GM06990 (cell line): ENCODE results near the gene RPTOR.

ENCODE experiments used
- DNase-seq: peaks from one replicate; pipeline ENCODE4 v3.0.0-alpha.2; 2011; ENCODE audit not compliant: insufficient read length; ENCODE audit errors: extremely low read depth
- H3K27me3 ChIP-seq: replicated peaks from 2 replicates; pipeline ENCODE4 v1.6.0; 2011; ENCODE audit warnings: low read length; ENCODE audit not compliant: control insufficient read depth, insufficient read depth
- H3K36me3 ChIP-seq: 2 replicates; pipeline ENCODE4 v1.5.1; 2011; ENCODE audit warnings: low read length; ENCODE audit not compliant: control insufficient read depth, insufficient read depth
- H3K4me3 ChIP-seq: replicated peaks from 2 replicates; pipeline ENCODE4 v1.5.1; 2011; ENCODE audit warnings: low read depth, mild to moderate bottlenecking, control low read depth, low read length
- CTCF ChIP-seq: IDR thresholded peaks from 2 replicates; pipeline ENCODE4 v1.5.1; 2011; ENCODE audit warnings: low read length, control low read depth, mild to moderate bottlenecking, inconsistent platforms; ENCODE audit not compliant: insufficient read depth, poor library complexity, severe bottlenecking

Gene RPTOR

GRCh38 chr17:80859002-80859941, 314.6 kb downstream of the RPTOR start:
- DNase-seq: no peak
- H3K36me3 ChIP-seq: peaks cover 10% of the 10 kb centered on the region
- H3K4me3 ChIP-seq: no peak overlapping the region
- H3K27me3 ChIP-seq: no peaks in the 10 kb centered on the region
- no peak for TF ChIP-seq CTCF

DNA sequence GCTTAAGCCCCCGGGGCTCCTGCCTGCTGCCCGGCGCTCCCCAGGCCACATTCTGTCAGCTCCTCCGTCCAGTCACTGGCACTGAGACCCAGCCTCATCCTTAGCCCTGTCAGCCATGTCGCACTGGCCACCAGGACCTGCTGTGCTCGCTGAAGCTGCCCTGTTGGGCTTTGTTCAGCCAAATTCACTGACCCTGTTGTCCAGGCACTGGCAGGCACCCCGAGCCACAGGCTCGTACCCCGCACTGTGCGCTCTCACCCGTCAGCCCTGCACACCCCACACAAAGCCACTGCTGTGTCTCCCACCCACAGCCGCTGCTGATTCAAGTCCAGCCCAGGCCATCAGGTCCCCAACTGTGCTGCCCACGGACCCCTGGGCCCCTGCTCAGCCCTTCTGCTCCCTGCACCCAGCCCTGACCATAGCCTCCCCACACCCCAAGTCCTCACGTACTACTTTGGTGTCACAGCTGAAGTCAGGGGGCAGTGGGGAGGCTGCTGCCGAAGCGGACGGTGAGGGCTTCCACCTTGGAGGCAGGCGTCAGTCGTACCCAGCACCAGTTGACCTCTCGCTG, 315.5 kb downstream of the RPTOR start:
- no peaks in the 10 kb centered on the region for H3K27me3 ChIP-seq
- no peak overlapping the region for H3K4me3 ChIP-seq
- TF ChIP-seq CTCF: no peak
- H3K36me3 ChIP-seq: peaks cover 10% of the 10 kb centered on the region
- DNase-seq: no peak

- Histone ChIP-seq H3K27me3 (no peaks in the 10 kb centered on the region), H3K4me3 (no peak overlapping the region), H3K36me3 (peaks cover 6% of the 10 kb centered on the region)
- DNase-seq: no peak
- no peak for TF ChIP-seq CTCF
These were observed 316.2 kb downstream of the RPTOR start for GRCh38 chr17:80860703-80861417.

DNA sequence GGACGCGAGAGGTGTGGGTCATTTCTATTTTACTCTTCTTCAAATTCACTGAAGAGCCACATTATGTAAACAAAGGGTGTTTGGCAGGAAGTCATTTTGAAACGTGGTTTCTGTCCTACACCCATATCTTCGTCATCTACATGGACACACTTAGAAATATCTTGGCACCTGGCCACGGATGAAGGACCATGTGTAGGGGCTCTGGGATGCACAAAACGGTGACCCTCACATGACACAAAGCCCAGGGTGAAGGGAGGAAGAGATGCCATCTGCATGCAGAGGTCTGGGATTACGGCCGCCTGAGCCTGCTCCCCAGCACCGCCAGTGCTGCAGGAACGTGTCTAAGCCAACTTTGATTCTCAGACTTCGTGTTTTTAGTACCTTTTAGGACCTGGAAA, 316.8 kb downstream of the RPTOR start:
- no peak for DNase-seq
- no peak for TF ChIP-seq CTCF
- H3K4me3 ChIP-seq: no peak overlapping the region
- H3K27me3 ChIP-seq: no peaks in the 10 kb centered on the region
- peaks cover 6% of the 10 kb centered on the region for H3K36me3 ChIP-seq

DNA sequence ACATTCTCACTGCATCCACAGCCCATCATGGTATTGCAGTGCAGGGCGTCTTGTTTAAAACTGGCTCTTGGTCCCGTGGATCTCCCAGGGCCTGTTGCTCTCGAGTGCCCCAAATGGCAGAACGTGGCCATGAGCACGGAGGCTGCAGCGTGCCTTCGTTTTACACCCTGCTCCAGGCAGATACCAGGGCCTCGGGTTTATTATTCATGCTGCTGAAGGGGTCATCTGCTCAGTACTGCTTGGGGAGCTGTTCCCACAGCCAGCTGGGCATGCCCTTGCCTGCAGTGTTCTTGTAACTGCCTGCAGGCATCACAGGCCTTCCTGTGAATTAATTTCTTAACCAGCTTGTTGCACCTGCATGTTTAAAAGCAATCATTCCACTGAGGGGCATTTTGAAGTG, 317.3 kb downstream of the RPTOR start:
- peaks cover 6% of the 10 kb centered on the region for H3K36me3 ChIP-seq
- no peak for DNase-seq
- no peak for TF ChIP-seq CTCF
- no peaks in the 10 kb centered on the region for H3K27me3 ChIP-seq
- no peak overlapping the region for H3K4me3 ChIP-seq
